Colonic mucosa (tissue), 4 donors: Measurements from ENCODE around the gene S100A9. TPM values are rescaled to one million over a fixed set of nuclear protein-coding genes. Genes with fewer than 3 reads are reported as not detected.

ENCODE experiments used
- DNase-seq: peaks from one replicate; pipeline ENCODE4 v3.0.0-alpha.2; 2020
- H3K27ac ChIP-seq: fragments of 200-600 bp; one replicate; pipeline ENCODE4 v1.8.0; 2021
- H3K27me3 ChIP-seq: fragments of 200-600 bp; one replicate; pipeline ENCODE4 v1.8.0; 2021
- H3K36me3 ChIP-seq: fragments of 200-600 bp; one replicate; pipeline ENCODE4 v1.8.0; 2021
- H3K4me1 ChIP-seq: fragments of 200-600 bp; one replicate; pipeline ENCODE4 v1.8.0; 2021; ENCODE audit warnings: mild to moderate bottlenecking
- H3K4me3 ChIP-seq: fragments of 200-600 bp; one replicate; pipeline ENCODE4 v1.8.0; 2021
- H3K9ac ChIP-seq, 2 donors: one replicate each; pipeline ENCODE4 v1.7.0; 2013; ENCODE audit warnings: control low read depth in 2 of 2, low read depth in 2 of 2, low read length in 2 of 2
- H3K9me3 ChIP-seq: fragments of 200-600 bp; one replicate; pipeline ENCODE4 v1.8.0; 2021
- intact Hi-C: fragments of 100-400 bp; cut with DNase I; formaldehyde crosslinking; loops from one replicate; pipeline ENCODE4 v1.14.1; 2022
- total RNA-seq, 2 donors: library from RNA; stranded (reverse); fragmentation: NEBNext Ultra II Directional in 1 of 2; extraction: Animal tissue kit (Norgen Biotek cat#: 25700) in 1 of 2; gene quantifications; one replicate each; pipeline ENCODE4 v1.2.1, GENCODE V29; 2021
- TF ChIP-seq, protein P1 (sequence below): fragments of 200-600 bp; IDR thresholded peaks from one replicate; pipeline ENCODE4 v1.8.0; 2022; ENCODE audit warnings: antibody characterized with exemption, mild to moderate bottlenecking
- donor health status: healthy.
- donor health status: DM: no; HTN: no; CAD: no.
- donor health status: DM: no; HTN: no; CAD: no.

Gene S100A9
- total RNA-seq, 2 donors from 2014 or later: 16.3 to 34.9 TPM

DNA sequence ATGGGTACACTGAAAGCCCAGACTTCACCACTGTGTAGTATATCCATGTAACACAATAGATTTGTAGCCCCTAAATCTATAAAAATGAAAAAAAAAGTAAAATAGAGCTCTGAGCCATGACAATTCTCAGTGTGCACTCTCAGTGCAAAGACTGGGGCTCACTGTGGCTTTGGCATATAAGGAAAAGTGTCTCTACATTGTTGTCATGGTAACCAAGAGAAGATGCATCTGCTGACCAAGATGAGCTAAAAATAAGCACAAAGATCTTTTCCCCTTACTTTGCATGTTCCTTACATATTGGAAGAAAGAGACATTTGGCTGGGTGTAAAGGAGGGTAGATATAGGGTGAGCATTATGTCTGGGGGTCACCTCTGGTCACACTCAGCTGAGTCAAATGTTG, 21.0 kb upstream of the S100A9 start:
- H3K27me3 ChIP-seq: no peaks in the 10 kb centered on the region
- intact Hi-C loops: no loop called here
- no peaks in the 10 kb centered on the region for H3K36me3 ChIP-seq
- DNase-seq: no peak
- H3K9me3 ChIP-seq: no peaks in the 10 kb centered on the region
- no peak overlapping the region for H3K4me3 ChIP-seq
- no peaks in the 10 kb centered on the region for H3K4me1 ChIP-seq
- TF ChIP-seq, protein P1, sequence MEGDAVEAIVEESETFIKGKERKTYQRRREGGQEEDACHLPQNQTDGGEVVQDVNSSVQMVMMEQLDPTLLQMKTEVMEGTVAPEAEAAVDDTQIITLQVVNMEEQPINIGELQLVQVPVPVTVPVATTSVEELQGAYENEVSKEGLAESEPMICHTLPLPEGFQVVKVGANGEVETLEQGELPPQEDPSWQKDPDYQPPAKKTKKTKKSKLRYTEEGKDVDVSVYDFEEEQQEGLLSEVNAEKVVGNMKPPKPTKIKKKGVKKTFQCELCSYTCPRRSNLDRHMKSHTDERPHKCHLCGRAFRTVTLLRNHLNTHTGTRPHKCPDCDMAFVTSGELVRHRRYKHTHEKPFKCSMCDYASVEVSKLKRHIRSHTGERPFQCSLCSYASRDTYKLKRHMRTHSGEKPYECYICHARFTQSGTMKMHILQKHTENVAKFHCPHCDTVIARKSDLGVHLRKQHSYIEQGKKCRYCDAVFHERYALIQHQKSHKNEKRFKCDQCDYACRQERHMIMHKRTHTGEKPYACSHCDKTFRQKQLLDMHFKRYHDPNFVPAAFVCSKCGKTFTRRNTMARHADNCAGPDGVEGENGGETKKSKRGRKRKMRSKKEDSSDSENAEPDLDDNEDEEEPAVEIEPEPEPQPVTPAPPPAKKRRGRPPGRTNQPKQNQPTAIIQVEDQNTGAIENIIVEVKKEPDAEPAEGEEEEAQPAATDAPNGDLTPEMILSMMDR: no peak
- no peak overlapping the region for H3K27ac ChIP-seq
- no peak overlapping the region for H3K9ac ChIP-seq

DNA sequence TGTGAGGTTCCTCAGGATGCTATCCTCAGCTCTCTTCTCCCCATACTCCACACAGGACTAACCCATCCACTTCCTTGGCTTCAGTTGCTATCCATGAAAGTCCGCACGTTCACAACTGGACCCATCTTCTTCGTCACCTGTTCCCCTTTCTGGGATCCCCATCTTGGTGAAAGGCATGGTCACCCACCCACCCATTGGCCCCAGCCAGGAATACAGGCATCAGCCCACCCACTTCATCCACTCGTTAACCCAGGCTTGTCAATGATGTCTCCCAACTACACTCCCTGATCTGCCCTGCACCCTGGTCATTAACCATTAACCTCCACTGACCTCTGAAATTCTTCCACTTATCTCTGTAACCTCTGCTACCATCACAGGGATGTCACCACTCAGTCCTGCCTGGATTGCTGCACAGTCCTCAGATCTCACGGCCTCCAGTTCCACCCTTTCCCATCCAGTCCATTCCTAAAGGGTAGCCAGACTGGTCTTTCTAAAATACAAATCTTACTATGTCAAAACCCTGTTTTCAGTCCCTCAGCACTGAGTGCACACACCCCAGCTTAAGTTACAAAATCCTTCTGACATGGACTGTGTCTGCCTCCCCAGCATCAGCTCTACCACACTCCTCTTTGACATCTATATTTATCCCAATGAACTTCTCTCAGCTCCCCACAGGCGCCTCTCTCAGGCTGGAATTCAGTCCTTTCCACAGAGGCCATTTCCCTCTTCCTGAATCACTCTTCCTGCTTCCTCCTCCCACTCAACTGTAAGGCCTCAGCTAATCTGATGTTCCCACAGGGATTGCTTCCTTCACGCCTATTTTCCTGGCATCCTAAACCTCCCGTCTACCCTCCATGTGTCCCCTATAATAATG, 19.4 kb upstream of the S100A9 start:
- TF ChIP-seq, protein P1: no peak
- intact Hi-C loops: no loop called here
- Histone ChIP-seq H3K27me3 (no peaks in the 10 kb centered on the region), H3K4me1 (no peaks in the 10 kb centered on the region), H3K27ac (no peak overlapping the region), H3K4me3 (no peak overlapping the region), H3K9ac (no peak overlapping the region), H3K9me3 (no peaks in the 10 kb centered on the region), H3K36me3 (no peaks in the 10 kb centered on the region)
- DNase-seq: no peak

DNA sequence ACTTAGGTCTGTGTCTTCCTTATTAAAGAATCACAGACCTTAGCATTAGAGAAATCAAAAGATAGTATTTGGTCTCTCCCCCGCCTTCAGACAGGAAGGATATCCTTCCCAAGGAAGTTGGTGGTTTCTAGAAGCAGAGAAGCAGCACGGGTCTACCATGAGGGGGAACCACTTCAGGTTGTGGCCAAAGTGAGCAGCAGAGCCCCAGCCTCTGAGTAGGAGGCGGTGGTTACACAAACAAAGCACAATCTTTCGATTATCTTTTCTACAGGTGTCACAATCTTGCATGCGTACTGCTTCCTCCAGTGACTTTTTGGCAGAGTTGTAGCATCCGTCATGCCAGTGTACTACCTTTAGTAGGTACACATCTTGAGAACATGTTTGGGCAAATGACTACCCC, 17.9 kb upstream of the S100A9 start:
- no peak overlapping the region for H3K4me3 ChIP-seq
- no peaks in the 10 kb centered on the region for H3K9me3 ChIP-seq
- no peak for DNase-seq
- H3K36me3 ChIP-seq: no peaks in the 10 kb centered on the region
- TF ChIP-seq, protein P1: no peak
- no peak overlapping the region for H3K9ac ChIP-seq
- no peaks in the 10 kb centered on the region for H3K27me3 ChIP-seq
- H3K4me1 ChIP-seq: no peaks in the 10 kb centered on the region
- H3K27ac ChIP-seq: no peak overlapping the region
- intact Hi-C loops: no loop called here

DNA sequence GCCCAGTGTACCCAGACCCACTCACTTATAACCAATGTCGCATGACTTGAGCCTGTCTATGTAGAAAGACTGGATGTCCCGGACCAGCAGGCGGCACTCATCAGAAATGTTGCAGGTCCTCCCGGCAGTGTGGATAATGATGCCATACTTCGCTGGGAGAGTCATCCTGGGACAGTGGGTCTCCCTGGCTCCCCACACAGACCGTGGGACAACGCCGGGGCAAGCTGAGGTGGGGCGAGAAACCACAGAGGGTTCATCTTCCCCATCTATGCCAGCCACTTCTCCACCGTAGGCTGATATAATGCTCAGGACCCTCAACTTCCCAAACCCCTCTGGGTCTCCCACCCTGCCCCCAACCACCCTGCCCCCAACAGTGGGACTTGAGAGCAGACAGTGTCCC, 17.3 kb upstream of the S100A9 start:
- no peak overlapping the region for H3K4me3 ChIP-seq
- H3K36me3 ChIP-seq: no peaks in the 10 kb centered on the region
- no peaks in the 10 kb centered on the region for H3K4me1 ChIP-seq
- TF ChIP-seq, protein P1: no peak
- no peak for DNase-seq
- H3K9ac ChIP-seq: no peak overlapping the region
- H3K27me3 ChIP-seq: no peaks in the 10 kb centered on the region
- no peak overlapping the region for H3K27ac ChIP-seq
- intact Hi-C loops: no loop called here
- H3K9me3 ChIP-seq: no peaks in the 10 kb centered on the region

DNA sequence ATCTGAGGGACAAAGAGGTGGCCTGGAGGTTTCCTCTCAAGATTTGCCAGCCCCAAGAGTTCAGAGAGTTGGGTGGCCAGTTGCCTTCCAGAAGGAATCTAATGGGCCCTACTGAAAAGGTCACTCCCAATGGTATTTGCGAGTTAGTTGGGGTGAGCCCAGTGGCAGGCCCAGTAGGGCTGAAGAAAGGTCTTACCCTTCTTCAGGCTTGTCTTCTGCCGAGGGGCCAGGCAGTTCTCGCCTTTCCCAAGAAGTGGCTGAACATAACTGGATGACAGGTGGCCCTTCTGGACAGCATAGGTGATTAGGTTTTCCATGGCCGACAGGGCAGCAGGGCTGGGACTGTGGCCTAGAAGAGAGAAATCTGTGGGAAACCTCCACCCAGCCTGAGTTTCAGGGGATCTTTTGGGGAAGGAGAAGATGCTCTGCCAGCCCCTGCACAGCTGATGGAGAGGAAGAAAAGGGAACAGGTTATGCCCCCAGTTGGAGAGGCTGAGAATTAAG, 16.2 kb upstream of the S100A9 start:
- intact Hi-C loops: no loop called here
- Histone ChIP-seq H3K36me3 (no peaks in the 10 kb centered on the region), H3K27me3 (no peaks in the 10 kb centered on the region), H3K4me3 (no peak overlapping the region), H3K9ac (no peak overlapping the region), H3K9me3 (no peaks in the 10 kb centered on the region), H3K27ac (no peak overlapping the region), H3K4me1 (no peaks in the 10 kb centered on the region)
- no peak for DNase-seq
- TF ChIP-seq, protein P1: no peak
